HG03135 (cell line): ENCODE measurements around the gene SPDYE6.
"Not testable (repeated sequence)": the region's sequence is repeated elsewhere in the genome, so short reads cannot be mapped to it uniquely, and the experiment has no call there.

Source experiments
- ATAC-seq: cut with Tn5 transposase; IDR thresholded peaks from one replicate; pipeline ENCODE4 v1.9.1; 2021; ENCODE audit warnings: mild to moderate bottlenecking, moderate library complexity; ENCODE audit not compliant: unreplicated experiment

Gene SPDYE6

GRCh38 chr7:102319671-102320070 is 36.6 kb downstream of the SPDYE6 start:
- no peak for ATAC-seq

- no peak for ATAC-seq
These were observed 37.7 kb downstream of the SPDYE6 start for GRCh38 chr7:102318482-102318971.

GRCh38 chr7:102317231-102318059 is 38.8 kb downstream of the SPDYE6 start:
- no peak for ATAC-seq

- ATAC-seq, result no peak
These were observed 42.1 kb downstream of the SPDYE6 start for GRCh38 chr7:102313997-102314780.

DNA sequence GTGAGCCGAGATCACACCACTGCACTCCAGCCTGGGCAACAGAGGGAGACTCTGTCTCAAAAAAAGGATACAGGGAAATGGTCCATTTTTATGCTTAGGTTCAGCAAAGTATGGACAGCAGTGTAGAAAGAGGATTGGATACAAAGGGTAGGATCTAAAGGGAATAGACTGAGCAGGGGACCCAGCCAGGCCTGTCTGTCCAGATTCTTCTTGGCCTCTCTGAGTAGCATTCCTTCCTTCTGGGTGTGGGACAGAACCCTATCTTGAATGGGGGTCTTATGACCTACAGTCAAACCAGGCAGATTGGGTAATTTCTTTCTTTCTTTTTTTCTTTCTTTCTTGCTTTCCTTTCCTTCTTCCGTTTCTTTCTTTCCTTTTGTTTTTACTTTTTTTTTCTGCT is 43.9 kb downstream of the SPDYE6 start:
- no peak for ATAC-seq

DNA sequence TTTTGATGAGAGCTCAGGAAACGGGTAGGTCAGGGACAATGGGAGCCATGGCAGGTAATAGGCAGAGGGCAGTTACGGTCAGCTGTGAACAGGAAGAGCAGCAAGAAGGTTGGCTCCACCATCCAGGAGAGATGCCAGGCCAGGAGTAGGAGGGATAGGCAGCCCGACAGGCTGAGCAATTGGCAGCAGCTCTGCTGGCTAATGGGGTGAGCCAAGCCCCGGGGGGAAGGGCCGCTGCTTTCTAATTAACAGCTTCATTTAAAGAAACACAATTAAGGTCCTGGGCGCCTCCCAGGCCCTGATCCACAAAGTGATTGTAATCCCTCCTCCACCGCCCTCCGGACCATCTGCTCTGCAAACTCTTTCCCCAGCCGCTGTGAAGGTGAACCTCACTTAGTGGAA is 45.8 kb downstream of the SPDYE6 start:
- no peak for ATAC-seq

GRCh38 chr7:102306916-102307677 is 49.1 kb downstream of the SPDYE6 start:
- ATAC-seq, result peak; percentile 65

DNA sequence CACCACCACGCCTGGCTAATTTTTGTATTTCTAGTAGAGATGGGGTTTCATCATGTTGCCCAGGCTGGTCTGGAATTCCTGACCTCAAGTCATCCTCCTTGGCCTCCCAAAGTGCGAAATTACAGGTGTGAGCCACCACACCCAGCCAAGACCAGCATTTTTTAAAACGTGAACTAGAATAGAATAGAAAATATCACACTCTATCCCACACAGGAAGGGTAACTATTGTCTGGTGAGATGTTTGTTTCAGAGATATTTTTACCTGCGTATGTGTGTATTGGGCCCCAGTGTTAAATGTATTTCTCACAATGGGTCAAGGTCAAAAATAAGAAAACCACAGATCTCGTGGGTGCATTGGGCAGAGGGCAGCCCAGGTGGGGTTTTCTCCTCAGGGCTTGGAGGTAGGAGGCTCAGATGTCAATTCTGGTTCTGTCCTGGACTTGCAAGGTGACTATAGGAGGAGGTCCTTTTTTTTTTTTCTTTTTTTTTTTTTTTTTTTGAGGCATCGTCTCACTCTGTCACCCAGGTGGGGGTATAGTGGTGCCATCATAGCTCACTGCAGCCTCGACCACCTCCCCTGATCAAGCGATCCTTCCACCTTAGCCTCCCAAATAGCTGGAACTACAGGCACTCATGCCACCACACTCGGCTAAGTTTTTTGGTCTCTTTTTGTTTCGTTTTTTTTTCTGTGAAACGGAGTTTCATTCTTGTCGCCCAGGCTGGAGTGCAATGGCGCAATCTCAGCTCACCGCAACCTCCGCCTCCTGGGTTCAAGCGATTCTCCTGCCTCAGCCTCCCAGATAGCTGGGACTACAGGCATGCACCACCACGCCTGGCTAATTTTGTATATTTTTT is 50.6 kb downstream of the SPDYE6 start:
- ATAC-seq, result no peak

GRCh38 chr7:102304668-102305067 is 51.6 kb downstream of the SPDYE6 start:
- ATAC-seq, result no peak

- ATAC-seq, result no peak
These were observed 52.4 kb downstream of the SPDYE6 start for GRCh38 chr7:102303669-102304422.

- no peak for ATAC-seq
These were observed 54.2 kb downstream of the SPDYE6 start for GRCh38 chr7:102302025-102302424.

- ATAC-seq, result not testable (repeated sequence)
These were observed 54.9 kb downstream of the SPDYE6 start for GRCh38 chr7:102301367-102301766.

DNA sequence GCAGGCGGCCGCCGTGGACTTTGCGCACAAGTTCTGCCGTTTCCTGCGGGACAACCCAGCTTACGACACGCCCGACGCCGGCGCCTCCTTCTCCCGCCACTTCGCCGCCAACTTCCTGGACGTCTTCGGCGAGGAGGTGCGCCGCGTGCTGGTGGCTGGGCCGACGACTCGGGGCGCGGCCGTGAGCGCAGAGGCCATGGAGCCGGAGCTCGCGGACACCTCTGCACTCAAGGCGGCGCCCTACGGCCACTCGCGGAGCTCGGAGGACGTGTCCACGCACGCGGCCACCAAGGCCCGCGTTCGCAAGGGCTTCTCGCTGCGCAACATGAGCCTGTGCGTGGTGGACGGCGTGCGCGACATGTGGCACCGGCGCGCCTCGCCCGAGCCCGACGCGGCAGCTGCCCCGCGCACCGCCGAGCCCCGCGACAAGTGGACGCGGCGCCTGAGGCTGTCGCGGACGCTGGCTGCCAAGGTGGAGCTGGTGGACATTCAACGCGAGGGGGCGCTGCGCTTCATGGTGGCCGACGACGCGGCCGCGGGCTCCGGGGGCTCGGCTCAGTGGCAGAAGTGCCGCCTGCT is 55.5 kb downstream of the SPDYE6 start:
- no peak for ATAC-seq

DNA sequence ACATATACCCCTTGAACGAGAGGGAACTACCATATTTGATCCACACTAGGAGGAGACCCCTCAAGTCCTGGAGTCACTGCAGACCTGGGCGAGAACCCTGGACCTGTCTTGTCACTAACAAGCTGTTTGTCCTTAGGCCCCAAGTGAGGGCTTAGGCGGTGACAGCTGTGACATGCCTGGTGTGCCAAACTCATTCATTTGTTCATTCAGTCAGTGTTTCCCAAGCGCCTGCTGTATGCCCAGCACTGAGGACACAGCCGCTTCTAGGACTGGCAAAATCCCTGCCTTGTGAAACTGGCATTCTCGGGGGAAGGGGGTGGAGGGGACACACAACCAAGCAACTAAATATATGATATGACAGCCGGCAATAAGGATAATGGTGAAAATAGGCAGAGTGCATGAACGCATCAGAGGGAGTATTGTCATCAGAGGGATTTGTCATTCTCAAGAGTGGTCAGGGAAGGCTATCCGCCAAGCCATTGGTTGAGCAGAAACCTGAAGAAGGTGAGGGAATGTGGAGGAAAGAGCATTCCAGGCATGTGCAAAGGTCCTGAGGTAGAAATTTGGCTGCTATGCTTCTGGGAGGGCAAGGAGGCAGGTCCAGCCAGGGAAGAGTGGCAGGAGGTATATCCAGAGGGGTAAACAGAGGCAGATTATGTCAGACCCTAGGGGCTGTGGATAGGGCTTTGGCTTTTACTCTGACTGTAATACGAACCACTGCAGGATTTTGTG is 58.6 kb downstream of the SPDYE6 start:
- ATAC-seq, result no peak

GRCh38 chr7:102296514-102296913 is 59.7 kb downstream of the SPDYE6 start:
- no peak for ATAC-seq

DNA sequence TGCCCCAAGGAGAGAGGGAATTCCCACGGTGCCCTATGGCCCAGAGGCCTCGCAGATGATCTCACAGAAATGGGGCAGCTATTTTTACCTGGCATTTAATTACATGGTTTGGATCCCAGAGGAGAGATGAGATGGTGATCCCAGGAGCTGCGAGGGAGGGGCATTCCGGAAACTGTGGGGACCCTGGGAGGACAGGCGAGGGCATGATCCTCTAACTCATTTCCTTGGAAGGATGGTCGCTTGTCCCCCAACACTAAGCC is 60.1 kb downstream of the SPDYE6 start:
- ATAC-seq, result no peak
